HCT116 (cell line): ENCODE data around the gene FAM78B. TPM values are rescaled to one million over a fixed set of nuclear protein-coding genes. Genes with fewer than 3 reads are reported as not detected.

ENCODE experiments used
- ATAC-seq: fragments of 200-7000 bp; cut with Tn5 transposase; 2 replicates; pipeline ENCODE4 v1.9.1; 2020; ENCODE audit warnings: mild to moderate bottlenecking, moderate library complexity
- BruUV-seq: library from RNA; stranded (reverse); fragments of 400-500 nt; replicated peaks from 2 replicates; lab custom pipeline; 2021; lab: Mats Ljungman, UMichigan
- CTCF ChIA-PET: fragments of 300-600 bp; sonication (Branson Sonifier 250); formaldehyde crosslinking; loops from one replicate; lab custom pipeline; 2021; ENCODE audit warnings: antibody characterized with exemption; lab: Charles Lee
- POLR2A ChIA-PET: fragments of 300-600, 350-600 bp; sonication (Branson Sonifier 250); formaldehyde crosslinking; loops from one replicate; lab custom pipeline; 2021; ENCODE audit warnings: antibody characterized with exemption; lab: Charles Lee
- RAD21 ChIA-PET, 2 experiments: fragments of 300-600 bp; sonication (Branson Sonifier 250); formaldehyde crosslinking; loops; one replicate each; lab custom pipeline; 2023; ENCODE audit warnings: low total read pairs in 2 of 2; ENCODE audit not compliant: uncharacterized antibody in 2 of 2, unreplicated experiment in 2 of 2, low non-redundant PET in 1 of 2; lab: Charles Lee
- DNase-seq: peaks from one replicate; pipeline ENCODE4 v3.0.0-alpha.2; 2010; ENCODE audit warnings: low read depth, low spot score
- H2AFZ ChIP-seq: fragments of 200-600 bp; shearing (Covaris generic), sonication (generic); 2 replicates; pipeline ENCODE4 v1.6.1; 2017; ENCODE audit warnings: low read depth, mixed run types, mixed read lengths, antibody characterized with exemption, low read length; ENCODE audit not compliant: poor library complexity, severe bottlenecking
- H3K27ac ChIP-seq: 2 replicates; pipeline ENCODE4 v1.5.1; 2012; ENCODE audit warnings: low read depth, low read length
- H3K27me3 ChIP-seq: fragments of 200-600 bp; sonication (generic); 2 replicates; pipeline ENCODE4 v1.6.1; 2016; ENCODE audit warnings: mixed run types, low read length, mixed read lengths; ENCODE audit not compliant: insufficient read depth
- H3K36me3 ChIP-seq, 2 experiments: fragments of 200-500 bp in 1 of 2; fragments of 200-600 bp in 1 of 2; sonication (Bioruptor generic) in 1 of 2; sonication (generic) in 1 of 2; 2 replicates each; pipeline versions ENCODE4 v1.5.1 to v1.6.1; 2014 to 2016; ENCODE audit warnings: low read length in 2 of 2, inconsistent platforms in 1 of 2, mixed read lengths in 1 of 2, mixed run types in 1 of 2; ENCODE audit not compliant: insufficient read depth in 2 of 2, control insufficient read depth in 1 of 2
- H3K4me1 ChIP-seq, 2 experiments: fragments of 200-600 bp in 1 of 2; sonication (generic) in 1 of 2; 2 replicates each; pipeline versions ENCODE4 v1.5.1 to v1.6.1; 2012 to 2017; ENCODE audit warnings: low read length in 2 of 2, inconsistent platforms in 1 of 2, mild to moderate bottlenecking in 1 of 2, mixed read lengths in 1 of 2, mixed run types in 1 of 2, moderate library complexity in 1 of 2; ENCODE audit not compliant: insufficient read depth in 2 of 2, control insufficient read depth in 1 of 2
- H3K4me2 ChIP-seq: fragments of 200-600 bp; sonication (generic); 2 replicates; pipeline ENCODE4 v1.6.1; 2017; ENCODE audit warnings: mixed run types, low read length, mixed read lengths
- H3K4me3 ChIP-seq, 2 experiments: fragments of 200-600 bp in 1 of 2; sonication (generic) in 1 of 2; replicated peaks in 1 of 2; 2 replicates each; pipeline ENCODE4 v1.5.1; 2011 to 2016; ENCODE audit warnings: low read length in 2 of 2, control low read depth in 1 of 2, low read depth in 1 of 2, mild to moderate bottlenecking in 1 of 2, mixed read lengths in 1 of 2, mixed run types in 1 of 2
- H3K79me2 ChIP-seq: fragments of 200-600 bp; sonication (generic); 2 replicates; pipeline ENCODE4 v1.6.1; 2017; ENCODE audit warnings: mild to moderate bottlenecking, mixed run types, low read length, moderate library complexity, mixed read lengths; ENCODE audit not compliant: insufficient read depth
- H3K9ac ChIP-seq: fragments of 200-600 bp; sonication (generic); 2 replicates; pipeline ENCODE4 v1.6.1; 2016; ENCODE audit warnings: low read length, mixed read lengths
- H3K9me2 ChIP-seq: fragments of 200-600 bp; sonication (generic), shearing (Covaris generic); 2 replicates; pipeline ENCODE4 v1.6.1; 2017; ENCODE audit warnings: mixed run types, mild to moderate bottlenecking, moderate library complexity; ENCODE audit not compliant: insufficient read depth
- H3K9me3 ChIP-seq, 2 experiments: fragments of 200-500 bp in 1 of 2; fragments of 200-600 bp in 1 of 2; sonication (Bioruptor generic) in 1 of 2; sonication (generic) in 1 of 2; 2 replicates each; pipeline ENCODE4 v1.6.1; 2014 to 2017; ENCODE audit warnings: low read length in 2 of 2, mixed read lengths in 2 of 2, inconsistent platforms in 1 of 2, low read depth in 1 of 2, mild to moderate bottlenecking in 1 of 2, mixed run types in 1 of 2, moderate library complexity in 1 of 2; ENCODE audit not compliant: control insufficient read depth in 1 of 2, insufficient read depth in 1 of 2
- H4K20me1 ChIP-seq: fragments of 200-600 bp; sonication (generic), shearing (Covaris generic); 2 replicates; pipeline ENCODE4 v1.6.1; 2017; ENCODE audit warnings: mixed run types, mild to moderate bottlenecking, moderate library complexity; ENCODE audit not compliant: insufficient read depth
- CBX3 ChIP-seq: IDR thresholded peaks from 2 replicates; pipeline ENCODE4 v1.6.1; 2012; ENCODE audit warnings: low read depth
- CEBPB ChIP-seq: IDR thresholded peaks from 2 replicates; pipeline ENCODE4 v1.6.1; 2012; ENCODE audit warnings: low read depth
- ELF1 ChIP-seq: IDR thresholded peaks from 2 replicates; pipeline ENCODE4 v1.6.1; 2012; ENCODE audit warnings: low read depth, borderline replicate concordance
- EZH2 ChIP-seq: fragments of 200-600 bp; sonication (generic); IDR thresholded peaks from 2 replicates; pipeline ENCODE4 v1.6.1; 2017; ENCODE audit warnings: antibody characterized with exemption, mixed run types
- EZH2phosphoT487 ChIP-seq: fragments of 200-600 bp; IDR thresholded peaks from 2 replicates; pipeline ENCODE4 v1.6.1; 2018; ENCODE audit warnings: antibody characterized with exemption, borderline replicate concordance
- FOSL1 ChIP-seq: IDR thresholded peaks from 2 replicates; pipeline ENCODE4 v1.6.1; 2012; ENCODE audit warnings: low read depth
- POLR2A ChIP-seq: IDR thresholded peaks from 2 replicates; pipeline ENCODE4 v1.7.0; 2011; ENCODE audit warnings: borderline replicate concordance; ENCODE audit not compliant: insufficient read depth, insufficient read length; ENCODE audit errors: extremely low read depth
- POLR2AphosphoS5 ChIP-seq: IDR thresholded peaks from 2 replicates; pipeline ENCODE4 v1.6.1; 2011; ENCODE audit warnings: mild to moderate bottlenecking, low read depth, low read length, moderate library complexity
- RAD21 ChIP-seq: IDR thresholded peaks from 2 replicates; pipeline ENCODE4 v1.6.1; 2012; ENCODE audit warnings: low read depth, mild to moderate bottlenecking
- SIN3A ChIP-seq: IDR thresholded peaks from 2 replicates; pipeline ENCODE4 v1.6.1; 2012; ENCODE audit warnings: low read depth
- SRF ChIP-seq: IDR thresholded peaks from 2 replicates; pipeline ENCODE4 v1.6.1; 2012; ENCODE audit warnings: low read depth
- TCF7L2 ChIP-seq: IDR thresholded peaks from 2 replicates; pipeline ENCODE4 v1.7.0; 2011; ENCODE audit warnings: borderline replicate concordance, inconsistent platforms; ENCODE audit not compliant: insufficient read depth, insufficient read length; ENCODE audit errors: extremely low read depth
- YY1 ChIP-seq: IDR thresholded peaks from 2 replicates; pipeline ENCODE4 v1.6.1; 2011; ENCODE audit warnings: low read length, low read depth, moderate library complexity, mild to moderate bottlenecking; ENCODE audit not compliant: insufficient replicate concordance; ENCODE audit errors: extremely low read depth
- ZFX ChIP-seq: fragments of 450-650 bp; IDR thresholded peaks from 2 replicates; pipeline ENCODE4 v1.6.1; 2017
- ZNF274 ChIP-seq: fragments of 200-500 bp; sonication (Bioruptor generic); IDR thresholded peaks from 2 replicates; pipeline ENCODE4 v1.6.1; 2014; ENCODE audit warnings: mild to moderate bottlenecking, low read depth, low read length, inconsistent platforms
- intact Hi-C: fragments of 100-400 bp; cut with micrococcal nuclease; formaldehyde crosslinking; loops from 2 replicates; pipeline ENCODE4 v1.10.0; 2022
- total RNA-seq: library from RNA; stranded (reverse); gene quantifications from one replicate; pipeline ENCODE4 v1.2.1, GENCODE V29; 2021; ENCODE audit not compliant: unreplicated experiment

Gene FAM78B
- total RNA-seq, 1 experiment from 2014 or later, result 1.4 TPM

- POLR2A ChIA-PET, result no interaction called here
- Histone ChIP-seq H3K27me3 (peaks cover 7% of the 10 kb centered on the region), H3K4me2 (no peak overlapping the region), H3K9me3 (no peaks in the 10 kb centered on the region), H3K9ac (no peak overlapping the region), H4K20me1 (no peaks in the 10 kb centered on the region), H3K36me3 (no peaks in the 10 kb centered on the region), H3K4me3 (no peak overlapping the region), H3K4me1 (no peaks in the 10 kb centered on the region), H2AFZ (no peak overlapping the region), H3K27ac (no peak overlapping the region), H3K9me2 (no peaks in the 10 kb centered on the region), H3K79me2 (no peaks in the 10 kb centered on the region)
- CTCF ChIA-PET, result no interaction called here
- intact Hi-C loops, result no loop called here
- ATAC-seq (no peak), DNase-seq (no peak)
- TF ChIP-seq SIN3A (no peak), FOSL1 (no peak), CBX3 (no peak), POLR2AphosphoS5 (no peak), ZFX (no peak), POLR2A (no peak), EZH2phosphoT487 (no peak), ELF1 (no peak), EZH2 (no peak), SRF (no peak), CEBPB (no peak), RAD21 (no peak), TCF7L2 (no peak), ZNF274 (no peak), YY1 (no peak)
- BruUV-seq, result no TSS peak
- RAD21 ChIA-PET, result no interaction called here
Observed at GRCh38 chr1:166116026-166116425, 50.8 kb downstream of the FAM78B start.
